Suprapubic skin (tissue), 3 donors: Measurements from ENCODE around the gene ADI1.

Source experiments
- POLR2A ChIP-seq, 2 donors: fragments of 450-650 bp; IDR thresholded peaks; one replicate each; pipeline ENCODE4 v1.6.1; 2017; ENCODE audit warnings: antibody characterized with exemption in 2 of 2, mild to moderate bottlenecking in 2 of 2, moderate library complexity in 2 of 2
- TF ChIP-seq, protein P1 (sequence below), 2 donors: fragments of 200-600 bp in 1 of 2; fragments of 450-650 bp in 1 of 2; sonication (generic) in 1 of 2; IDR thresholded peaks; one replicate each; pipeline ENCODE4 v1.5.1; 2016 to 2019; ENCODE audit warnings: antibody characterized with exemption in 2 of 2, mild to moderate bottlenecking in 1 of 2, moderate library complexity in 1 of 2

DNA sequence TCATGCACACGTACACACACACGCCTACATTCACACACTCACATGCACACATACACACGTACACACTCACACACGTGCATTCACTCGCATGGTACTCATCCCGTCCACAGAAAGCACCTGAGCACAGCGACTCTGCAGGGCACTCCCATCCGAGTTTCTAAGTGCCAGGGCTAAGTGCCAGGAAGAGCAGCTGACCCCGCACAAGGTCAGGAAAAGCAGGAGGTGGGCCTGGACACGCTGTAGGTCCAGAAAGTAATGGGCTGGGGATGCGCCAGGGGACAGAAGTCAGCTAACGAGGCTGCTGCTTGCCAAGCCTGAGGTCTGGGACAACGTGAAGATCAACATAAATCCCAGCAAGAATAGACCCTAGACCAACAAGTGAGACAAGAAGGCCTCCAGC lies 15.8 kb downstream of the ADI1 start:
- TF ChIP-seq, protein P1, sequence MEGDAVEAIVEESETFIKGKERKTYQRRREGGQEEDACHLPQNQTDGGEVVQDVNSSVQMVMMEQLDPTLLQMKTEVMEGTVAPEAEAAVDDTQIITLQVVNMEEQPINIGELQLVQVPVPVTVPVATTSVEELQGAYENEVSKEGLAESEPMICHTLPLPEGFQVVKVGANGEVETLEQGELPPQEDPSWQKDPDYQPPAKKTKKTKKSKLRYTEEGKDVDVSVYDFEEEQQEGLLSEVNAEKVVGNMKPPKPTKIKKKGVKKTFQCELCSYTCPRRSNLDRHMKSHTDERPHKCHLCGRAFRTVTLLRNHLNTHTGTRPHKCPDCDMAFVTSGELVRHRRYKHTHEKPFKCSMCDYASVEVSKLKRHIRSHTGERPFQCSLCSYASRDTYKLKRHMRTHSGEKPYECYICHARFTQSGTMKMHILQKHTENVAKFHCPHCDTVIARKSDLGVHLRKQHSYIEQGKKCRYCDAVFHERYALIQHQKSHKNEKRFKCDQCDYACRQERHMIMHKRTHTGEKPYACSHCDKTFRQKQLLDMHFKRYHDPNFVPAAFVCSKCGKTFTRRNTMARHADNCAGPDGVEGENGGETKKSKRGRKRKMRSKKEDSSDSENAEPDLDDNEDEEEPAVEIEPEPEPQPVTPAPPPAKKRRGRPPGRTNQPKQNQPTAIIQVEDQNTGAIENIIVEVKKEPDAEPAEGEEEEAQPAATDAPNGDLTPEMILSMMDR (IDR thresholded peaks at IDR 0.05) = no peak
- TF ChIP-seq POLR2A (IDR thresholded peaks at IDR 0.05) = no peak
